Forelimb muscle (tissue), 1 donor: ENCODE data around the gene PROCA1. TPM values are rescaled to one million over a fixed set of nuclear protein-coding genes. Genes with fewer than 3 reads are reported as not detected.
"Not testable (repeated sequence)": the region's sequence is repeated elsewhere in the genome, so short reads cannot be mapped to it uniquely, and the experiment has no call there.

Experiments used
- DNase-seq: peaks from one replicate; pipeline ENCODE4 v3.0.0-alpha.2; 2013; ENCODE audit warnings: low read depth
- polyA plus RNA-seq: library from polyadenylated mRNA; unstranded; fragments of 120-200 nt; gene quantifications from one replicate; pipeline ENCODE4 v1.2.1, GENCODE V29; 2013; ENCODE audit not compliant: insufficient read length

Gene PROCA1
- polyA plus RNA-seq, 1 donor, result 3.1 TPM

- DNase-seq, result no peak
Measured at GRCh38 chr17:28669918-28670317, 41.8 kb downstream of the PROCA1 start.

- DNase-seq, result no peak
Measured at GRCh38 chr17:28667870-28668269, 43.8 kb downstream of the PROCA1 start.

GRCh38 chr17:28665994-28666393 lies 45.7 kb downstream of the PROCA1 start:
- no peak for DNase-seq

GRCh38 chr17:28663723-28664122 lies 48.0 kb downstream of the PROCA1 start:
- DNase-seq, result no peak

DNA sequence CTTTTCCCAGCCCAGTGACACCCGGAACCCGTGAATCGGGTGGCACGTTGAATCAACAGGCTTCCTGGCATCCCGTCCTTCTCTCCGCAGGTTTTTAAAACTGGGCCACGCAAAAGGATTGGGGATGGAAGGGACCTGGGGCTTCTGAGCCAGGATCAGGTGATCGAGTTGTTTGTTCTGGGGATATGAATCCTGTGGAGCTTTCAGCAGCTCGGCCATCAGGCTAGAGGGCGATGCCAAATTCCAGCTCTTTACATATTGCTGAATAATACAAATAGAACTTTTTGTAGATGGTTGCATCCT lies 49.2 kb downstream of the PROCA1 start:
- no peak for DNase-seq

DNA sequence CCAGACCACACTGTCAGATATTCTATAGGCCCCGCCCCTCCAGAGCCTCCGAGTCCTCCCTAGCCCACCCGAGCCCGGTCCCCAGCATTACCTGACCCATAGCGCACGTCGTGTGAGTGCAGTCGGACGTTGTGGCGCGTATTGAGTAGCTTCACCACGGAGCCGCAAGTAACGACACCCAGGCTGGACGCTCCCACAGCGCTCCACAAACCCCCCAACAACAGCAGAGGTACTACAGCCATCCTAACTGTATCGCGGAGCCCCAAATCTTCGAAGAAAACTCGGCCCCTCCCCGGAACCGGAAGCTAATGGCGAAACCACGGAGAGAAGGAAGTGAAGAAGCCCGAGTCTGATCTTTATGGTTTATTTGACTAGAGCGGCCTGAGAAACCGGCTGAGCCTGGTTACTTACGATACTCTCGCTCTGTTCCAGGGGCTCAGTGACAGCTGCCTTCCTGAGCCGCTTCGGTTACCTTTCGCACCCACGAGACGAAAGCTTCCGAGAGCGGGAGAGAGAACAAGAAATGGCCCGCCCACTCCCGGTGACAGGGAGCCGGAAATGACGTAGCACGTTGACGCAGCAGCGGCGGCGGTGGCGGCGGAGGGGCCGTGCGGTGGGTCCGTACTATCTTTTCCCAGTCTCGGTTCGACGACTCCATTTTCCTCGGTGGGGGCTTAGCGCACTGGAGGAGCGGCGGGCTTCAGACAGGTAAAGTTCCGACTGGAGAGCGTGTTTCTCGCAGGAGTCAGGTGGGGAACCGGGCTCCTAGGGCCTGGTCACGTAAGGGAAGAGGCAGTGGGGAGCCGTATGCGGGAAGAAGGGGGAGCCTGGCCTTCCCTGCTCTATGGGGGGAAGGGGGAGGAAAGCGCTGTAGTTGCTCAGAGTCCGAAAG lies 49.8 kb downstream of the PROCA1 start, which contains the start of the genes SDF2 and SUPT6H:
Gene SDF2, minus strand, starts transcription at position 272 of the 892 bp plus-strand sequence. Its CDS starts 30 bp downstream, at position 242.
Gene SUPT6H, plus strand, starts transcription at position 571 of the 892 bp plus-strand sequence. CDS start 11,197 bp downstream, outside the sequence.
- DNase-seq, result peak; percentile 62

DNA sequence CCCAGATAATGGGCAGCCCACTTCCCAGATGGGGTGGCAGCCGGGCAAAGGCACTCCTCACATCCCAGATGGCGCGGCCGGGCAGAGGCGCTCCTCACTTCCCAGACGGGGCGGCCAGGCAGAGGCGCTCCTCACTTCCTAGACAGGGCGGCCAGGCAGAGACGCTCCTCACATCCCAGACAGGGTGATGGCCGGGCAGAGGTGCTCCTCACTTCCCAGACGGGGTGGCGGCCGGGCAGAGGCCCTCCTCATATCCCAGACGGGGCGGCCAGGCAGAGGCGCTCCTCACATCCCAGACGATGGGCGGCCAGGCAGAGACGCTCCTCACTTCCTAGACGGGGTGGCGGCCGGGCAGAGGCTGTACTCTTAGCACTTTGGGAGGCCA lies 52.2 kb downstream of the PROCA1 start:
- DNase-seq, result not testable (repeated sequence)

- not testable (repeated sequence) for DNase-seq
Measured at GRCh38 chr17:28658766-28659496, 52.8 kb downstream of the PROCA1 start.

- not testable (repeated sequence) for DNase-seq
Measured at GRCh38 chr17:28658342-28658741, 53.3 kb downstream of the PROCA1 start.

DNA sequence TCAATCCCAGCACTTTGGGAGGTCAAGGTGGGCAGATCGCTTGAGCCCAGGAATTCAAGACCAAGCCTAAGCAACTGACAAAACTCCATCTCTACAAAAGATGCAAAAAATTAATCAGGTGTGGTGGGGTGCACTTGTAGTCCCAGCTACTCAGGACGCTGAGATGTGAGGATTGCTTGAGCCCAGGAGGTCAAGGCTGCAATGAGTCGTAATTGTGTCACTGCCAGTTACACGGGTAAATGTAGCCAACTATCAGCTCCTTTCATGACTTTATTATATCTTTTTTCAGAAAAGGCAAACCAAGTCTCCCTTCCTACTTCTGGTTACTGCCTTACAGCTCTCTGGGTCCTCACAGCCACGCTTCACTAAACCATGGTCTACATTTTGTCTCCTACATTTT lies 53.9 kb downstream of the PROCA1 start:
- DNase-seq, result no peak

DNA sequence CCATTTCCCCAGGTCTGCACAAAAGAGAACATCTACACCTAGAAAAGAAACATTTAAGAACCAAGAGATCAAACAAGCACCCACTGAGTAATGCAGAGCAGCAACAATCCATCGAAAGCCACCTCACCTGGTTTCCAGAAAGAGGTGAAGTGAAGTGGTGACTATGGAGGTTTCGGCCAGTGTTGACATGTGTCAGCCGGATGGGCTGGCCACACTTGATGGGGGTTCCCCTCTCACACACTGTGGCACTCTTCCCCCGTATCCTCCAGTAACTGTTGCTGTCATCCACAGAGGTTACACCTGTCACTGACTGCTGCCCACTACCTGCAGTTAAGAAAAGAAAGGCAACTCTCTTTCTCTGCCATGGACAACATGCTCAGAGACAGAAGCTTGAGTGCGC lies 56.5 kb downstream of the PROCA1 start:
- DNase-seq, result no peak

Other genes starting within 250 kb of the PROCA1 start
- gene SLC13A2, start 238.2 kb downstream of the PROCA1 start, polyA plus RNA-seq, result not detected
- gene FOXN1, start 205.5 kb downstream of the PROCA1 start, polyA plus RNA-seq, result not detected
- 10.7 TPM for gene UNC119, start 159.3 kb downstream of the PROCA1 start, polyA plus RNA-seq
- gene PIGS, start 140.4 kb downstream of the PROCA1 start, polyA plus RNA-seq, result 44.4 TPM
- gene ALDOC, start 135.0 kb downstream of the PROCA1 start, polyA plus RNA-seq, result 1.4 TPM
- 18.5 TPM for gene SPAG5, start 112.9 kb downstream of the PROCA1 start, polyA plus RNA-seq
- 17.3 TPM for gene RSKR, start 97.7 kb downstream of the PROCA1 start, polyA plus RNA-seq
- 50.6 TPM for gene BLTP2, start 66.7 kb downstream of the PROCA1 start, polyA plus RNA-seq
- 34.8 TPM for gene SDF2, start 50.0 kb downstream of the PROCA1 start, polyA plus RNA-seq
- 38.9 TPM for gene SUPT6H, start 49.7 kb downstream of the PROCA1 start, polyA plus RNA-seq
- 61.9 TPM for gene RAB34, start 6.0 kb upstream of the PROCA1 start, polyA plus RNA-seq
- 1,425 TPM for gene RPL23A, start 8.1 kb upstream of the PROCA1 start, polyA plus RNA-seq
- gene TLCD1, start 14.3 kb upstream of the PROCA1 start, polyA plus RNA-seq, result 4.2 TPM
- 3.3 TPM for gene NEK8, start 16.9 kb upstream of the PROCA1 start, polyA plus RNA-seq
- 53.6 TPM for gene TRAF4, start 32.1 kb upstream of the PROCA1 start, polyA plus RNA-seq
- gene FAM222B, start 130.9 kb upstream of the PROCA1 start, polyA plus RNA-seq, result 13.2 TPM
- gene ERAL1, start 143.1 kb upstream of the PROCA1 start, polyA plus RNA-seq, result 42.0 TPM
- 72.4 TPM for gene FLOT2, start 185.8 kb upstream of the PROCA1 start, polyA plus RNA-seq
- gene DHRS13, start 191.2 kb upstream of the PROCA1 start, polyA plus RNA-seq, result 2.8 TPM
- gene PHF12, start 239.6 kb upstream of the PROCA1 start, polyA plus RNA-seq, result 27.9 TPM